ENCODE measurements around the gene SGMS1.

Gene SGMS1

DNA sequence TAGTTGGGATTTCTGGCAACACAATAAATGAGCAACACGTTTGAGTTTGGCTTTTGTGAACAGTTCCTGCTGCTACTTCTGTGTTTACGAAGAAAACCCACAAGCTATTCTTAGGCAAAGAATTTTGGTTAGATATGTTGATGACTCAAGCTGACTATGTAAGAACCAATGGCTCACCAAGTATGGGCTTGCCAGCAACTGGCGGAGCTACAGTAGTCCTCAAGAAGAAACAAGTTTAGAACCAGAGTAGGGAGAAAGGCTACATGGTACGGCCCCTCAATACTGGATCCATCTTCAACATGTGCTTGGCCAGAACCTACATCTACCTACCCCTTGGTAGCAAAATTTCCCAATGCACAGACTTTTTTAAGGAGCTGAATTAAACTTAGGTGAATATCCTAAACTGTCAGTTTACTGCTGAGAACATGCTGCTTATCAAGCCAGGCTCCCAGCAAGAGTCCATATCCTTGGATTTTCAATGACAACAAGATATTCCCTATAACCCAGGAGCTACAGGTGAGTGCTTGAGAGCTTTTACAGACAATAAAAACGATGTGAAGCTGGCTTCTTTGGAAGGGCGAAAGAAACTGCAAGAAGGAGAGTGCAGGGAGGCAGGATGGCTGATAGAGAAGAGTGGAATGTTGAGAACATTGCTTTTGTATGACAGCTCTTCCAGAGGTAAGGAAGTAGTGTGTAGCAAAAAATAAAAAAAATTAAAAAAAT, 298.1 kb downstream of the SGMS1 start:
- Histone ChIP-seq H3K36me3 (ENCODE audit: insufficient read depth, insufficient read length, low read length) (peaks cover 3% of the 10 kb centered on the region), H3K9me3 (ENCODE audit: insufficient read depth, low read length) (no peaks in the 10 kb centered on the region), H3K4me3 (ENCODE audit: insufficient read length, low read depth) (no peak overlapping the region), H3K27me3 (ENCODE audit: insufficient read depth, insufficient read length) (no peaks in the 10 kb centered on the region), H3K4me1 (ENCODE audit: insufficient read depth, insufficient read length) (peaks cover 2% of the 10 kb centered on the region), H3K9ac (ENCODE audit: insufficient read length, low read depth) (no peak overlapping the region)
- TF ChIP-seq SUZ12 (IDR thresholded peaks at IDR 0.05; ENCODE audit: extremely low read depth, insufficient read depth, insufficient read length) (no peak), ZNF274 (IDR thresholded peaks at IDR 0.05; ENCODE audit: low read depth, low read length) (no peak), YY1 (IDR thresholded peaks at IDR 0.05; ENCODE audit: insufficient read depth, insufficient read length) (no peak)
- peak; percentile 35 for DNase-seq (ENCODE audit: low read depth, low spot score)

DNA sequence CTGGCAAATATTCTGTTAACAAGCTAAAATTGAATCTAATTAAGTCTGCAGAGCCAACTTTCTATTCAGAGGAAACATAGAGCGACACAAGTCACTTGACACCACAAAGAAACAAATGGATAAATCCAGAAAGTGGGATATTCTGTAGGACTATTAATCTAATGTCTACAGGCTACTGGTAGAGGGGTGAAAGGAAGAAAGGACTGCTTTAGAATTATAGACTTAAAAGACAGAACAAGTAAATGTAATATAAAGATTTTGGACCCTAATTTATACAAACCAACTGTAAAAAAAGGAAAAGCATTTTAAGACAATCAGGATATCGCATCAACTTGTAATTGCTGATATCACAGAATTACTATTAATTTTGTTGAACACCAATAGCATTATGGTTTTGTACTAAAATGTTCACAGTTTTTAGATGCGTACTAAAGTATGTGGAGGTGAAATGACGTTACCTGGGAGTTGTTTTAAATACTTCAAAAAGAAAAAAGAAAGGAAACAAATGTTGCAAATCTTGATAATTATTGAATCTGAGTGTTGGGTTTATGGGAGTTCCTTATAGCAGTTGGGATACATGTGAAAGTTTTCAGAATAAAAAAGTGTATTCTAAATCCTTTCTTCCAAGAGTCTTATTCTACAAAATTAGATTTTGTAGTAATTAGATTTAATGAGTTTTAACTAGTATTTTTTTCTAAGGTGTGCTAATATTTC, 298.9 kb downstream of the SGMS1 start:
- Histone ChIP-seq H3K4me1 (ENCODE audit: insufficient read depth, insufficient read length) (peaks cover 2% of the 10 kb centered on the region), H3K9ac (ENCODE audit: insufficient read length, low read depth) (no peak overlapping the region)
- TF ChIP-seq YY1 (IDR thresholded peaks at IDR 0.05; ENCODE audit: insufficient read depth, insufficient read length) (no peak), SUZ12 (IDR thresholded peaks at IDR 0.05; ENCODE audit: extremely low read depth, insufficient read depth, insufficient read length) (no peak), ZNF274 (IDR thresholded peaks at IDR 0.05; ENCODE audit: low read depth, low read length) (no peak)

DNA sequence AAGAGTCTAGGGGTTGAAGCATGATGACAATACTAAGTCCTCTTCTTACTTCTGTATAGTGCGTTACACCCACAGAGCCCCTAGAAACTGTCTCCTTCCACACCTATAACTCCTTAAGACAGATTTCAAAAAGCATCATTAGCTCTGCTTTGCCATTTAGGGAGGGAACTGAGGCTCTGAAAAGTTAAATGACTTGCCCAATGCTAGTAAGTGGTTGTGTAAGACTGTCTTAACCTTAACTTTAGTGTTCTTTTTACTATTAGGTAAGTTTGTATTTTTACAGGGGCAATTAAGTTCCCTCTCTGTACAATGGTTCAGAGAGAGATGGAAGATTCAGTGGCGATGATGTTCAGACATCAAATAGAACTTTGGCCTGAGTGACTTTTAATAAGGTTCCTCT, 299.7 kb downstream of the SGMS1 start:
- Histone ChIP-seq H3K4me1 (ENCODE audit: insufficient read depth, insufficient read length) (peaks cover 2% of the 10 kb centered on the region), H3K4me3 (ENCODE audit: insufficient read length, low read depth) (no peak overlapping the region), H3K27me3 (ENCODE audit: insufficient read depth, insufficient read length) (no peaks in the 10 kb centered on the region), H3K9me3 (ENCODE audit: insufficient read depth, low read length) (no peaks in the 10 kb centered on the region), H3K36me3 (ENCODE audit: insufficient read depth, insufficient read length, low read length) (peaks cover 3% of the 10 kb centered on the region), H3K9ac (ENCODE audit: insufficient read length, low read depth) (no peak overlapping the region)
- no peak for DNase-seq (ENCODE audit: low read depth, low spot score)
- no peak for TF ChIP-seq ZNF274 (IDR thresholded peaks at IDR 0.05; ENCODE audit: low read depth, low read length)
- TF ChIP-seq YY1 (IDR thresholded peaks at IDR 0.05; ENCODE audit: insufficient read depth, insufficient read length) = no peak
- no peak for TF ChIP-seq SUZ12 (IDR thresholded peaks at IDR 0.05; ENCODE audit: extremely low read depth, insufficient read depth, insufficient read length)

More for the DNA sequence above, 298.9 kb downstream of the SGMS1 start:
- Histone ChIP-seq H3K9me3 (ENCODE audit: insufficient read depth, low read length) (no peaks in the 10 kb centered on the region), H3K36me3 (ENCODE audit: insufficient read depth, insufficient read length, low read length) (peaks cover 3% of the 10 kb centered on the region), H3K27me3 (ENCODE audit: insufficient read depth, insufficient read length) (no peaks in the 10 kb centered on the region), H3K4me3 (ENCODE audit: insufficient read length, low read depth) (no peak overlapping the region)
- no peak for DNase-seq (ENCODE audit: low read depth, low spot score)

DNA sequence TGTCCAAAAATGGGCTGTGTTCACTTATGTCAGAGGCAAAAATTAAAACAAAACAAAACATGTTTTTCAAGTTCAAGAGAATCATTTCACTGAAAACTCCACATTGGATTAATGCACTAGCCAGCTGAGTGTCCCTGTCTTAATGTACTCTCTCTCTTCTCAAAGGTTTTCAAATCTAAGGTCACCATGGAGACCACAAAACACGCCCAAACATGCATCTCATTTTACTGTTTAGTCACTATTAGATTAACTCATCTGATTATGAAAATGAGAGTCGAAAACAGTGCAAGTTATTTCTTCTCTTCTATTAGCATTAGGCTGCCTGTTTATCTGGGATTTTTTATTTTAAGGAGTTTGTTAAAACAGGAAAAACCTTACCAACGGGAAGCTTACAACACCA, 301.7 kb downstream of the SGMS1 start:
- no peaks in the 10 kb centered on the region for H3K27me3 ChIP-seq (ENCODE audit: insufficient read depth, insufficient read length)
- no peak overlapping the region for H3K9ac ChIP-seq (ENCODE audit: insufficient read length, low read depth)
- DNase-seq (ENCODE audit: low read depth, low spot score) = no peak
- H3K9me3 ChIP-seq (ENCODE audit: insufficient read depth, low read length) = no peaks in the 10 kb centered on the region
- no peak for TF ChIP-seq ZNF274 (IDR thresholded peaks at IDR 0.05; ENCODE audit: low read depth, low read length)
- TF ChIP-seq YY1 (IDR thresholded peaks at IDR 0.05; ENCODE audit: insufficient read depth, insufficient read length) = no peak
- no peak for TF ChIP-seq SUZ12 (IDR thresholded peaks at IDR 0.05; ENCODE audit: extremely low read depth, insufficient read depth, insufficient read length)
- H3K4me3 ChIP-seq (ENCODE audit: insufficient read length, low read depth) = no peak overlapping the region
- peaks cover 2% of the 10 kb centered on the region for H3K4me1 ChIP-seq (ENCODE audit: insufficient read depth, insufficient read length)
- H3K36me3 ChIP-seq (ENCODE audit: insufficient read depth, insufficient read length, low read length) = peaks cover 3% of the 10 kb centered on the region

DNA sequence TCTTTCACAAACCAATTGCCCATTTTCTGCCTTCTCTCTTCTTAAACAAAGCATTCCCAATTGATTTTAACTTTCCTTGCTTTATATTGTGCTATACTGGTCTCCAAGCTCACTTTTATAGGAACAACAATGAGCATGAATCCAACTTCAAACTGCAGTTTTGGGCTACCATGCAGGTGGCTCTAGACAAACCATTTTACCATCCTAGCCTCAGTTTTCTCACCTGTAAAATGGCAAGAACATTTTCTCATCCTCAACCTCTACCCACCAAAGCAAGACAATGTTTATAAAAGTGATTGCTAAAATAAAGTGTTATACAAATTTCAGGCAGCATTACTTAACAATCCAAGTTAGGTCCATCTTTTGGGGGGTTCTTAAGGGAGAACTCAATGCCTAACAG, 305.6 kb downstream of the SGMS1 start:
- H3K36me3 ChIP-seq (ENCODE audit: insufficient read depth, insufficient read length, low read length) = no peaks in the 10 kb centered on the region
- TF ChIP-seq YY1 (IDR thresholded peaks at IDR 0.05; ENCODE audit: insufficient read depth, insufficient read length) = no peak
- TF ChIP-seq ZNF274 (IDR thresholded peaks at IDR 0.05; ENCODE audit: low read depth, low read length) = no peak
- no peak for TF ChIP-seq SUZ12 (IDR thresholded peaks at IDR 0.05; ENCODE audit: extremely low read depth, insufficient read depth, insufficient read length)
- H3K9me3 ChIP-seq (ENCODE audit: insufficient read depth, low read length) = no peaks in the 10 kb centered on the region
- H3K4me1 ChIP-seq (ENCODE audit: insufficient read depth, insufficient read length) = no peaks in the 10 kb centered on the region
- H3K27me3 ChIP-seq (ENCODE audit: insufficient read depth, insufficient read length) = no peaks in the 10 kb centered on the region
- H3K4me3 ChIP-seq (ENCODE audit: insufficient read length, low read depth) = no peak overlapping the region
- H3K9ac ChIP-seq (ENCODE audit: insufficient read length, low read depth) = no peak overlapping the region
- DNase-seq (ENCODE audit: low read depth, low spot score) = no peak

DNA sequence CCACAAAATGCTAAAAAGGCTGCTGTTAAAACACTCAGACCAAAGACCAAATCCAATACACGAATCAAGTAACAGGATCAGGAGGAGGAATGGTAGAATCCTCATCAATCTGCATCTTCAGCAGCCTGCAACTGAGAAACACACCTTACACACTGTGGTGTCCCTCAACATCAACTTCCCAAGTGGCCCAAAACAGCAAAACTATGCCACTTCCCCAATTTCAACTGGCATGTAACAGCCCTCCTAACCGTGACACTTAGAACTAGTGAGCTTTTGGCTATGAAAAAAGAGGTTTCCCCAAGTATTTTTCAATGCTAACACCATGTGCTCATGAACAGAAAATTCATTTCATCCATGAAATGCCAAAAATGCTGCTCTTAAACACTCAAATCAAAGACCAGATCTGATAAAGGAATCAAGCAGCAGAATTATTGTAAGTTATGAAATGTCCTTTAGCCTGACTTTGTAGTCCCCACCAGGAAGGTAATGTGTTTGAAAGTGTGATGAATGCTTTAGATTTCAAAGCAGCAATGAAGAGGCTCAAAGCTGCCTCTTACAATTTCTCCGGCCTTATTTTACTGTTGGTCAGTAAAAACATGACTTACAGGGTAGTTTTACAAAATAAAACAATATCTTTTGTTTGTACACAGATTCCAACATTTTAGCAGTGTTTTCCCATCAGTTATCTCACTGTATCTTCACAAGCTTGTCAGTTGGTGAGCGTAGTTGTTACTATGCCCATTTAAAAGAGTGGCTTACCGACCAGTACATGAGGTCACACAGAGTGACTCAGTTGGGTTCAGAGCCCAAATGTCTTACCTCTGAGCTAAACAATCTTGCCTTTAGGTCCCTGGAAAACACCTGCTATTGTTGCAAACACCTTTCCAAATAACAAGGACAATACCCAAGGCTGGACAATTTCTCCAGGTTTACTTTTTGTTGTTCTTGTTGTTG, 306.8 kb downstream of the SGMS1 start:
- Histone ChIP-seq H3K4me1 (ENCODE audit: insufficient read depth, insufficient read length) (no peaks in the 10 kb centered on the region), H3K9me3 (ENCODE audit: insufficient read depth, low read length) (no peaks in the 10 kb centered on the region), H3K9ac (ENCODE audit: insufficient read length, low read depth) (no peak overlapping the region), H3K4me3 (ENCODE audit: insufficient read length, low read depth) (no peak overlapping the region), H3K36me3 (ENCODE audit: insufficient read depth, insufficient read length, low read length) (no peaks in the 10 kb centered on the region), H3K27me3 (ENCODE audit: insufficient read depth, insufficient read length) (no peaks in the 10 kb centered on the region)
- TF ChIP-seq ZNF274 (IDR thresholded peaks at IDR 0.05; ENCODE audit: low read depth, low read length) = no peak
- no peak for TF ChIP-seq YY1 (IDR thresholded peaks at IDR 0.05; ENCODE audit: insufficient read depth, insufficient read length)
- TF ChIP-seq SUZ12 (IDR thresholded peaks at IDR 0.05; ENCODE audit: extremely low read depth, insufficient read depth, insufficient read length) = no peak
- no peak for DNase-seq (ENCODE audit: low read depth, low spot score)

Data from NT2/D1 (cell line).